ENCODE data around the gene COQ8A. TPM values are rescaled to one million over a fixed set of nuclear protein-coding genes. Genes with fewer than 3 reads are reported as not detected.
"Not testable (repeated sequence)": the region's sequence is repeated elsewhere in the genome, so short reads cannot be mapped to it uniquely, and the experiment has no call there.

The COQ8A gene
- total RNA-seq, 1 experiment from 2014 or later = 38.6 TPM

GRCh38 chr1:226983247-226983991 is 43.3 kb downstream of the COQ8A start:
- no peak for DNase-seq (ENCODE audit: low read depth)

- no peak for DNase-seq (ENCODE audit: low read depth)
Measured at GRCh38 chr1:226983992-226984364, 43.9 kb downstream of the COQ8A start.

GRCh38 chr1:226984521-226985238 is 44.6 kb downstream of the COQ8A start:
- no peak for DNase-seq (ENCODE audit: low read depth)

- no peak for DNase-seq (ENCODE audit: low read depth)
Measured at GRCh38 chr1:226985239-226985838, 45.2 kb downstream of the COQ8A start.

GRCh38 chr1:226985839-226986463 is 45.9 kb downstream of the COQ8A start:
- no peak for DNase-seq (ENCODE audit: low read depth)

GRCh38 chr1:226986496-226987178 is 46.5 kb downstream of the COQ8A start:
- no peak for DNase-seq (ENCODE audit: low read depth)

GRCh38 chr1:226987179-226987536 is 47.1 kb downstream of the COQ8A start:
- no peak for DNase-seq (ENCODE audit: low read depth)

- no peak for DNase-seq (ENCODE audit: low read depth)
Measured at GRCh38 chr1:226987623-226988333, 47.7 kb downstream of the COQ8A start.

GRCh38 chr1:226988334-226988666 is 48.2 kb downstream of the COQ8A start:
- DNase-seq (ENCODE audit: low read depth) = no peak

GRCh38 chr1:226989085-226989920 is 49.2 kb downstream of the COQ8A start:
- DNase-seq (ENCODE audit: low read depth) = no peak

- no peak for DNase-seq (ENCODE audit: low read depth)
Measured at GRCh38 chr1:226990133-226990716, 50.1 kb downstream of the COQ8A start.

- DNase-seq (ENCODE audit: low read depth) = no peak
Measured at GRCh38 chr1:226991920-226992319, 51.8 kb downstream of the COQ8A start.

GRCh38 chr1:226993814-226994585 is 53.9 kb downstream of the COQ8A start:
- no peak for DNase-seq (ENCODE audit: low read depth)

- DNase-seq (ENCODE audit: low read depth) = no peak
Measured at GRCh38 chr1:226994586-226995364, 54.7 kb downstream of the COQ8A start.

GRCh38 chr1:226995365-226996332 is 55.6 kb downstream of the COQ8A start:
- no peak for DNase-seq (ENCODE audit: low read depth)

GRCh38 chr1:226999579-226999978 is 59.5 kb downstream of the COQ8A start:
- DNase-seq (ENCODE audit: low read depth) = not testable (repeated sequence)

- no peak for DNase-seq (ENCODE audit: low read depth)
Measured at GRCh38 chr1:227002531-227003049, 62.5 kb downstream of the COQ8A start.

Data from HT1080 (cell line).